Measurements from ENCODE around the gene MTFP1. TPM values are rescaled to one million over a fixed set of nuclear protein-coding genes. Genes with fewer than 3 reads are reported as not detected.
A peak's percentile ranks its signal among the peaks of the same experiment; 100 is the strongest.

MTFP1 gene, protein sequence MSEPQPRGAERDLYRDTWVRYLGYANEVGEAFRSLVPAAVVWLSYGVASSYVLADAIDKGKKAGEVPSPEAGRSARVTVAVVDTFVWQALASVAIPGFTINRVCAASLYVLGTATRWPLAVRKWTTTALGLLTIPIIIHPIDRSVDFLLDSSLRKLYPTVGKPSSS
- 10 to 100 TPM in 1 of 2 donors, 1 to 10 TPM in 1; 1.8 to 21.0 TPM for total RNA-seq
- 10 to 100 TPM; 30.0 to 40.0 TPM for polyA plus RNA-seq
- long read RNA-seq, donor 1, partial matches to known transcripts = 0 of 3 reads
- long read RNA-seq, donor 1, other reads (novel, unspliced or antisense) = 0 of 3 reads
- long read RNA-seq, donor 2, partial matches to known transcripts = 0 of 4 reads
- long read RNA-seq, donor 2, other reads (novel, unspliced or antisense) = 0 of 4 reads
- long read RNA-seq, donor 3, partial matches to known transcripts = 0 of 2 reads
- long read RNA-seq, donor 3, other reads (novel, unspliced or antisense) = 0 of 2 reads
- long read RNA-seq, donor 4, partial matches to known transcripts = 0 of 3 reads
- long read RNA-seq, donor 4, other reads (novel, unspliced or antisense) = 0 of 3 reads
- long read RNA-seq, donor 5, transcript MTFP1-201 (4 exons, 1,370 nt) = major isoform, 6 of 8 reads
- long read RNA-seq, donor 5, partial matches to known transcripts = 0 of 8 reads
- long read RNA-seq, donor 5, other reads (novel, unspliced or antisense) = 0 of 8 reads

DNA sequence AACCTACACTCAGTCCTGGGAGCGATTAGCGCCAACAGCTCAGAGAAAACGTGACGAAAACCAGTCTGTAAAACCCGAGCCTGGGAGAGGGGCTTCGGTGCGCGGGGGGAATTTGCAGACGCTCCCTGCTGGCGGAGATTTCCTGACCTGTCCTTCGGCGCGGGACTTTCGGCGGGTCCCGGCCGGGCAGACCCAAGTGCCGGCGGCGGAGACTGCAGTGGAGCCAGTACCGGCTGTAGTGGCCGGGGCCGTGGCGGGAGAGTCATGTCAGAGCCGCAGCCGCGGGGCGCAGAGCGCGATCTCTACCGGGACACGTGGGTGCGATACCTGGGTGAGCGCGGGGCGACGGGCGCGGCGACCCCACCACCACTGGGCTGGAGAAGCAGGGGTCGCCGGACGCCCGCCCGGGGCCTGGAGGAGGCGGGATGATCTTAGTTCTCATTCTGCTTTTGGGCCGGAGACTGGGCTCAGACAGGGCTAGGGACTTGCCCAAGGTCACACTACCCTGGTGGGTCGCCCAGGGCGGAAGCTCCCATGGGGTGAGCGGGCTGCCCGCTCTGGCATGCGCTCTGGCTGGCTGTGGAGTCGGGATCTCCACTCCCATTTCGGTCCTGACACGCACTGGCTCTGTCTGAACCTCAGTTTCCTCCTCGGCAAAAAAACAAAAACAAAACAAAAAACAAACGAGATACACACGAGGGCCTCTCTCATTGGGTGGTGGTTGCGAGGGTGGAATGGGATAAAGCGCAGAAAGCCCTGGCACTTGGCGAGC lies at the start of gene MTFP1:
Gene MTFP1, plus strand, starts transcription at position 153 of the 772 bp plus-strand sequence. Its CDS starts 112 bp downstream, at position 265.
- ATAC-seq (ENCODE audit: insufficient read depth, low FRiP score) (no peak), DNase-seq (peak; percentile 82 to 88 (median 86))
- H3K4me3 ChIP-seq = peak within 1 kb of the TSS; percentile 72
- peak within 1 kb of the TSS in 1 of 2 donors; percentile 76 for H3K9ac ChIP-seq (ENCODE audit: insufficient read depth in 1 of 2, low read length in 2 of 2)
- H3K9me3 ChIP-seq (ENCODE audit: control insufficient read depth in 4 of 4, insufficient read depth in 3 of 4, low read length in 3 of 4) = no peaks in the 10 kb centered on the region
- 2 to 4% methylated on average over 56 to 61 of the region's 61 CpGs for WGBS, 2 donors
- TF ChIP-seq, protein P1, sequence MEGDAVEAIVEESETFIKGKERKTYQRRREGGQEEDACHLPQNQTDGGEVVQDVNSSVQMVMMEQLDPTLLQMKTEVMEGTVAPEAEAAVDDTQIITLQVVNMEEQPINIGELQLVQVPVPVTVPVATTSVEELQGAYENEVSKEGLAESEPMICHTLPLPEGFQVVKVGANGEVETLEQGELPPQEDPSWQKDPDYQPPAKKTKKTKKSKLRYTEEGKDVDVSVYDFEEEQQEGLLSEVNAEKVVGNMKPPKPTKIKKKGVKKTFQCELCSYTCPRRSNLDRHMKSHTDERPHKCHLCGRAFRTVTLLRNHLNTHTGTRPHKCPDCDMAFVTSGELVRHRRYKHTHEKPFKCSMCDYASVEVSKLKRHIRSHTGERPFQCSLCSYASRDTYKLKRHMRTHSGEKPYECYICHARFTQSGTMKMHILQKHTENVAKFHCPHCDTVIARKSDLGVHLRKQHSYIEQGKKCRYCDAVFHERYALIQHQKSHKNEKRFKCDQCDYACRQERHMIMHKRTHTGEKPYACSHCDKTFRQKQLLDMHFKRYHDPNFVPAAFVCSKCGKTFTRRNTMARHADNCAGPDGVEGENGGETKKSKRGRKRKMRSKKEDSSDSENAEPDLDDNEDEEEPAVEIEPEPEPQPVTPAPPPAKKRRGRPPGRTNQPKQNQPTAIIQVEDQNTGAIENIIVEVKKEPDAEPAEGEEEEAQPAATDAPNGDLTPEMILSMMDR (IDR thresholded peaks at IDR 0.05; ENCODE audit: control extremely low read depth, extremely low read depth) = no peak
- H3K27ac ChIP-seq (ENCODE audit: low read depth in 1 of 2, low read length in 1 of 2) = peak within 1 kb of the TSS; percentile 88 to 96
- no peaks in the 10 kb centered on the region for H3K36me3 ChIP-seq (ENCODE audit: control insufficient read depth in 4 of 4, insufficient read depth in 4 of 4, low read length in 4 of 4)
- peaks cover 11 to 29% (median 17%) of the 10 kb centered on the region in 5 donors for H3K4me1 ChIP-seq (ENCODE audit: control insufficient read depth in 5 of 5, insufficient read depth in 5 of 5, low read length in 5 of 5)
- H3K27me3 ChIP-seq (ENCODE audit: control insufficient read depth in 3 of 3, insufficient read depth in 3 of 3, low read length in 2 of 3) = no peaks in the 10 kb centered on the region

DNA sequence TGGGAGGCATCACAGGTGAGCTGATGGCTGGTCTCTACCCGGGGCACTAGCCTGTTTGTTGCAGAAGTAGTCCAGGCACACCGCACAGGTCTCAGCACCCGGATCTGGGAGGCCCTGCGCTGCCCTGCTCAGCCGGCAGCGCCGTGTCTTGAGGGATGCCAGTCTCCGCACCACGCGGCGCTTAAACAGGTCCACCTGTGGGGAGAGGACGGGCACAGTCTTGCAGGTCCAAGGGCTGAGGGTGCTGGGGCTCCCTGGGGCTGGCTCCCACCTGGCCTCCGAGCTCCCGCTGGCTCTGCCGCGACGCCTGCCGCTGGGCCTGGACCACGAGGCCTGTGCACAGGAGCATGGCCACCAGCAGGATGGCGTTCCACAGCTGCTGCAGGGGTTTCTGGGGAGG lies 45.6 kb upstream of the MTFP1 start:
- no peak for DNase-seq
- Histone ChIP-seq H3K36me3 (ENCODE audit: control insufficient read depth in 4 of 4, insufficient read depth in 4 of 4, low read length in 4 of 4) (peaks cover 0 to 38% (median 10%) of the 10 kb centered on the region in 4 donors), H3K9ac (ENCODE audit: insufficient read depth in 1 of 2, low read length in 2 of 2) (no peak overlapping the region), H3K27ac (ENCODE audit: low read depth in 1 of 2, low read length in 1 of 2) (no peak overlapping the region), H3K27me3 (ENCODE audit: control insufficient read depth in 3 of 3, insufficient read depth in 3 of 3, low read length in 2 of 3) (no peaks in the 10 kb centered on the region), H3K4me3 (no peak overlapping the region), H3K4me1 (ENCODE audit: control insufficient read depth in 5 of 5, insufficient read depth in 5 of 5, low read length in 5 of 5) (no peaks in the 10 kb centered on the region), H3K9me3 (ENCODE audit: control insufficient read depth in 4 of 4, insufficient read depth in 3 of 4, low read length in 3 of 4) (no peaks in the 10 kb centered on the region)
- WGBS, 2 donors = 96 to 97% methylated on average over 16 to 20 of the region's 20 CpGs
- TF ChIP-seq, protein P1 (IDR thresholded peaks at IDR 0.05; ENCODE audit: control extremely low read depth, extremely low read depth) = no peak
- ATAC-seq (ENCODE audit: insufficient read depth, low FRiP score) = no peak

DNA sequence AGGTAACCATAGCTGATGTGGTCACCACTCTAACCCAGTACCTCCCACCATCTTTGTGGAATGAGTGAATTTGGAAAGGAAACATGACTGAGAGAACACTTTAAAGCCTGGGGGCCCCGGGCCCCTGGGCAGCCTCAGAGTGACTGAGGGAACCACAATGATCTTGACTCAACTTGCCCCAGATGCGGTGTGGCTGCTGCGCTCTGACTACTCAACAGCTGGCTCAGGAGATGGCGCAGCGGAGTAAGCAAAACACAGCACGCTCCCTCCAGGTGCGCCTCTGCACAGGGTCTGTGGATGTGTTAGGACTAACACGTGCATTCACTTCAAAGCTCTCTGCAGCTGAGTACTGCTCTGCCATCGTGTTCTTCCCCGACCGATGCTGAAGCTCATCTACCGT lies 44.3 kb upstream of the MTFP1 start:
- Histone ChIP-seq H3K36me3 (ENCODE audit: control insufficient read depth in 4 of 4, insufficient read depth in 4 of 4, low read length in 4 of 4) (peaks cover 0 to 38% (median 5%) of the 10 kb centered on the region in 4 donors), H3K9me3 (ENCODE audit: control insufficient read depth in 4 of 4, insufficient read depth in 3 of 4, low read length in 3 of 4) (no peaks in the 10 kb centered on the region), H3K4me3 (no peak overlapping the region), H3K9ac (ENCODE audit: insufficient read depth in 1 of 2, low read length in 2 of 2) (no peak overlapping the region), H3K27me3 (ENCODE audit: control insufficient read depth in 3 of 3, insufficient read depth in 3 of 3, low read length in 2 of 3) (no peaks in the 10 kb centered on the region), H3K27ac (ENCODE audit: low read depth in 1 of 2, low read length in 1 of 2) (no peak overlapping the region), H3K4me1 (ENCODE audit: control insufficient read depth in 5 of 5, insufficient read depth in 5 of 5, low read length in 5 of 5) (peaks cover 0 to 2% (median 0%) of the 10 kb centered on the region in 5 donors)
- 89 to 94% methylated on average over 12 of the region's 12 CpGs for WGBS, 2 donors
- ATAC-seq (ENCODE audit: insufficient read depth, low FRiP score) (no peak), DNase-seq (no peak)
- TF ChIP-seq, protein P1 (IDR thresholded peaks at IDR 0.05; ENCODE audit: control extremely low read depth, extremely low read depth) = no peak

Measured in lung (tissue), 16 donors.